HepG2 (cell line): Measurements from ENCODE around the gene VGLL4. TPM values are rescaled to one million over a fixed set of nuclear protein-coding genes. Genes with fewer than 3 reads are reported as not detected.
A peak's percentile ranks its signal among the peaks of the same experiment; 100 is the strongest.

Source experiments
- ATAC-seq: fragments of 200-7000 bp; cut with Tn5 transposase; 3 replicates; pipeline ENCODE4 v1.9.1; 2020; ENCODE audit warnings: mild to moderate bottlenecking, moderate library complexity
- BruUV-seq: library from RNA; stranded (reverse); fragments of 400-500 nt; replicated peaks from 2 replicates; lab custom pipeline; 2021; lab: Mats Ljungman, UMichigan
- CTCF ChIA-PET: fragments of 300-600 bp; formaldehyde crosslinking; extraction: SDS; loops from one replicate; lab custom pipeline; 2021; ENCODE audit warnings: low total read pairs, inconsistent platforms, low intra/inter-chr PET ratio; lab: Yijun Ruan, JAX
- POLR2A ChIA-PET: fragments of 350-600 bp; sonication (Branson Sonifier 250); formaldehyde crosslinking; loops from one replicate; lab custom pipeline; 2020; ENCODE audit warnings: antibody characterized with exemption, inconsistent platforms; lab: Yijun Ruan, JAX
- DNase-seq: peaks from one replicate; pipeline ENCODE4 v3.0.0-alpha.2; 2015; ENCODE audit warnings: low spot score
- FAIRE-seq: peaks from 3 replicates; lab custom pipeline; 2011; peaks lifted over from hg19 to GRCh38; lab: Jason Lieb, UNC
- H2AFZ ChIP-seq: one replicate; pipeline ENCODE4 v1.6.1; 2011; ENCODE audit warnings: low read length, inconsistent platforms
- H3K27ac ChIP-seq: fragments of 300-600 bp; 3 replicates; pipeline ENCODE4 v1.8.0; 2011; ENCODE audit warnings: mixed run types, mild to moderate bottlenecking, mixed read lengths, low read length, inconsistent platforms; ENCODE audit not compliant: insufficient read depth; ENCODE audit errors: extremely low read length
- H3K27me3 ChIP-seq, 2 experiments: fragments of 200-600 bp in 1 of 2; 2 replicates in 1 of 2; 3 replicates in 1 of 2; pipeline versions ENCODE4 v1.6.0 to v1.8.0; 2011; ENCODE audit warnings: low read length in 2 of 2, mild to moderate bottlenecking in 2 of 2, moderate library complexity in 2 of 2, inconsistent platforms in 1 of 2; ENCODE audit not compliant: insufficient read depth in 2 of 2, control insufficient read depth in 1 of 2
- H3K36me3 ChIP-seq, 2 experiments: fragments of 200-600 bp in 1 of 2; replicated peaks in 1 of 2; 2 replicates in 1 of 2; 3 replicates in 1 of 2; pipeline versions ENCODE4 v1.5.1 to v1.8.0; 2011; ENCODE audit warnings: low read length in 2 of 2, inconsistent platforms in 1 of 2; ENCODE audit not compliant: insufficient read depth in 2 of 2, control insufficient read depth in 1 of 2
- H3K4me1 ChIP-seq: 2 replicates; pipeline ENCODE4 v1.5.1; 2012; ENCODE audit warnings: low read length, inconsistent platforms; ENCODE audit not compliant: insufficient read depth
- H3K4me2 ChIP-seq: 2 replicates; pipeline ENCODE4 v1.6.0; 2011; ENCODE audit warnings: low read depth, low read length, inconsistent platforms
- H3K4me3 ChIP-seq, 3 experiments: fragments of 200-600 bp in 1 of 3; sonication (generic), shearing (Covaris generic) in 1 of 3; replicated peaks in 1 of 3; 2 replicates each; pipeline ENCODE4 v1.5.1; 2011 to 2016; ENCODE audit warnings: low read length in 3 of 3, inconsistent platforms in 2 of 3, low read depth in 2 of 3, mild to moderate bottlenecking in 2 of 3, control low read depth in 1 of 3, mixed read lengths in 1 of 3; ENCODE audit not compliant: insufficient read depth in 1 of 3
- H3K79me2 ChIP-seq: one replicate; pipeline ENCODE4 v1.6.1; 2011; ENCODE audit warnings: low read length, inconsistent platforms; ENCODE audit not compliant: insufficient read depth
- H3K9ac ChIP-seq: 2 replicates; pipeline ENCODE4 v1.6.0; 2011; ENCODE audit warnings: mild to moderate bottlenecking, low read depth, low read length, inconsistent platforms; ENCODE audit not compliant: insufficient read depth
- H3K9me3 ChIP-seq: 2 replicates; pipeline ENCODE4 v1.5.1; 2012; ENCODE audit warnings: mild to moderate bottlenecking, low read length
- H4K20me1 ChIP-seq: 2 replicates; pipeline ENCODE4 v1.6.0; 2011; ENCODE audit warnings: inconsistent platforms, mild to moderate bottlenecking, low read length, moderate library complexity; ENCODE audit not compliant: insufficient read depth
- HMG20A ChIP-seq: IDR thresholded peaks from 2 replicates; pipeline ENCODE4 v1.6.1; 2016; ENCODE audit warnings: borderline replicate concordance
- MED8 ChIP-seq: sonication (generic); formaldehyde crosslinking; IDR thresholded peaks from 2 replicates; pipeline ENCODE4 v1.8.1; 2023; ENCODE audit warnings: mild to moderate bottlenecking, missing genetic modification reagents; ENCODE audit not compliant: insufficient replicate concordance
- RBM22 ChIP-seq: fragments of 200-400 bp; formaldehyde crosslinking; optimal IDR thresholded peaks from 2 replicates; pipeline ENCODE3; 2017; ENCODE audit warnings: mild to moderate bottlenecking, low read length, moderate library complexity
- U2AF1 ChIP-seq: fragments of 200-400 bp; formaldehyde crosslinking; optimal IDR thresholded peaks from 2 replicates; pipeline ENCODE3; 2017; ENCODE audit warnings: mild to moderate bottlenecking, low read depth, low read length
- ZBTB38 ChIP-seq: sonication (generic); formaldehyde crosslinking; IDR thresholded peaks from 2 replicates; pipeline ENCODE4 v1.5.1; 2020; ENCODE audit warnings: mild to moderate bottlenecking, missing genetic modification reagents
- ZNF652 ChIP-seq: IDR thresholded peaks from 2 replicates; pipeline ENCODE4 v1.6.1; 2016; ENCODE audit warnings: low read depth, borderline replicate concordance
- ZSCAN25 ChIP-seq: sonication (generic); formaldehyde crosslinking; IDR thresholded peaks from 2 replicates; pipeline ENCODE4 v1.8.0; 2022; ENCODE audit warnings: mild to moderate bottlenecking, missing genetic modification reagents
- WGBS: methylation state at CpG from one replicate; pipeline ENCODE4 v1.1.6; 2017; ENCODE audit warnings: low lambda C conversion rate; 5-methylcytosine and 5-hydroxymethylcytosine counted together
- in situ Hi-C: cut with HindIII; loops from 2 replicates; pipeline ENCODE4 v1.10.0; 2017; ENCODE audit warnings: low pct_unique_long_range_greater_than_20kb; ENCODE audit not compliant: extremely low pct_ligation_motif_present
- intact Hi-C: fragments of 100-400 bp; cut with micrococcal nuclease; formaldehyde crosslinking; loops from one replicate; pipeline ENCODE4 v1.10.0; 2022; ENCODE audit not compliant: unreplicated experiment
- polyA plus RNA-seq, 8 experiments: library from polyadenylated mRNA; depleted of rRNA in 3 of 8; stranded (reverse) in 7 of 8; unstranded in 1 of 8; fragments of >200 nt; fragmentation: Illumina TruSeq in 4 of 8; extraction: Trizol in 4 of 8; gene quantifications; 2 replicates each; pipeline versions ENCODE4 v1.2.1 to v1.2.3, GENCODE V29; 2011 to 2016; ENCODE audit warnings: low read depth in 4 of 8, missing spikeins in 1 of 8, mixed read lengths in 1 of 8; ENCODE audit not compliant: insufficient read depth in 1 of 8
- total RNA-seq, 5 experiments: library from RNA; depleted of rRNA; stranded (reverse); fragments of >200 nt; fragmentation: Illumina TruSeq; extraction: Trizol; gene quantifications; 2 replicates each; pipeline ENCODE4 v1.2.3, GENCODE V29; 2016; ENCODE audit warnings: low read depth in 1 of 5

The VGLL4 gene
- total and polyA plus RNA-seq, 2 of the 13 experiments (the other 11 are each of a cell fraction or from before 2014, with no cell fraction given): 23.2 to 39.0 TPM

DNA sequence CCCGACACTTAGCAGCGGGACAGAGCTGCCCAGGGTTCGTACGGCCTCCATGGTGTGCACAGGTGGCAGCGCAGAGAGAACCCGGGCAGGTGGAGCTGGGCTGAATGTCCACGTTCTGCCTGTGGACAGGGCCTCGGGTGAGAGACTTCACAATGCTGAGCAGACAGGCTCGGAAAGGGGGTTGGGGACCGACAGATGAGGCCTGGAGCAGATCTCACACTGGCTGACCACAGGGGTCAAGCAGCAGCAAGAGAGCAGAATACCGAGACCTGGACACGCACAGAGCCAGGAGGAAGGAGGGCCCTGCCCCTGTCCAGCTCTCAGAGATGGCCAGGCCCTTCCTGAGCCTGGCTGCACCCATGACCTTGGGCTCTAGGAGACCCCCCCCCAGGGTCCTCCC is 83.0 kb downstream of the VGLL4 start:
- H4K20me1 ChIP-seq: no peaks in the 10 kb centered on the region; the same call in 1 of the 2 replicates
- ChIA-PET CTCF (no interaction called here), POLR2A (no interaction called here)
- H3K9me3 ChIP-seq: no peaks in the 10 kb centered on the region
- no peak for FAIRE-seq
- WGBS: 96% methylated on average over 10 of the region's 12 CpGs
- DNase-seq: no peak
- intact Hi-C loops: no loop called here
- peaks cover 49 to 87% of the 10 kb centered on the region in 2 experiments for H3K36me3 ChIP-seq
- H3K4me2 ChIP-seq: no peak overlapping the region
- no TSS peak for BruUV-seq
- no peak for ATAC-seq
- in situ Hi-C loops: no loop called here
- H3K4me3 ChIP-seq: no peak overlapping the region
- H2AFZ ChIP-seq: no peak overlapping the region
- H3K79me2 ChIP-seq: peaks cover 8% of the 10 kb centered on the region
- H3K9ac ChIP-seq: no peak overlapping the region
- TF ChIP-seq RBM22: peak; percentile 75
- TF ChIP-seq ZNF652 (CRISPR knock-in tag): no peak
- TF ChIP-seq, all 625 proteins: peak for 1
- no peak overlapping the region for H3K27ac ChIP-seq
- H3K27me3 ChIP-seq: no peaks in the 10 kb centered on the region; a peak in 1 of 5 replicates
- H3K4me1 ChIP-seq: peaks cover 25% of the 10 kb centered on the region

DNA sequence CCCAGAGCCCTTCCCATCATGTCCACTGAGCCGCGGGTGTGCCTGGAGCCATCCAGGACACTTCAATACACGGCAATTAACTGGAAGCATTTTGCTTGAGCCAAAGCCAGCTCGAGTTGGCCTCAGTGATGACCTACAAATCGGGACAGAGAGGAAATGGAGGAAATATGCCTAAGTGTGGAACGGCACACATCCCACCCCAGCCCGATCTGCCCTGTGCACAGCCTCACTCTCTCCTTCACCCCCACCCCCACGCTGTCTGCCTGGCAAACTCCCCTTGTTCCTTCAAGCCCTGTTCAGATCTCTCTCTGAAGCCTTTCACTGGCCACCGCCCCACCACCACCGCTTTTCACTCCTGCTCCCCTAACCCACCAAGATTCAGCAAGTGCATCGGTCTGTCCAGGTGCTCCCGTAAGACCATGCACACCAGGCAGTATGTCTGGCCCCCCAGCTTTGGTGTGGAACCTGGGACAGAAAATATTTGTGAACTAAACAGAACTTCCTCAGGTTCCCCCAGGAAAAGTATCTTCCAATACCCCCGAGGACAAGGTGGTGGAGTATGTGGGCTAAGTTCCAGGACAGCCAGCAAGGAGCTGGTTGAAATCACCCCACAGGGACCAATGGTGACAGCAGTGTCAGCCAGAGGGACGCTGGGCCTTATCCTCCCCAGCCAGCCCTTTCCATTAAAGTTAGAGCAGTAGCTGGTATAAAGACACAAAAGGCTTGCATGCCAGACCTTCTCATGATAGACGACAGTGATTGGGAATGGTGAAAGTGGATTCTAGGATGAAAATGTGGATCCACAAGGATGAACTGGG is 83.7 kb downstream of the VGLL4 start:
- BruUV-seq: no TSS peak
- H3K4me1 ChIP-seq: peaks cover 25% of the 10 kb centered on the region
- no peak for FAIRE-seq
- H3K9ac ChIP-seq: no peak overlapping the region
- H2AFZ ChIP-seq: no peak overlapping the region
- H3K4me2 ChIP-seq: no peak overlapping the region
- H3K36me3 ChIP-seq: peaks cover 49 to 87% of the 10 kb centered on the region in 2 experiments
- H4K20me1 ChIP-seq: no peaks in the 10 kb centered on the region; the same call in 1 of the 2 replicates
- WGBS: 95% methylated on average over 13 of the region's 15 CpGs
- no peak overlapping the region for H3K4me3 ChIP-seq
- ATAC-seq: peak; percentile 4; the same call in 2 of the 3 replicates
- H3K27me3 ChIP-seq: no peaks in the 10 kb centered on the region; a peak in 1 of 5 replicates
- no peak for DNase-seq
- CTCF ChIA-PET: no interaction called here
- TF ChIP-seq ZSCAN25 (CRISPR knock-in tag) (no peak), MED8 (CRISPR knock-in tag) (no peak), ZBTB38 (CRISPR knock-in tag) (0 out of 2 replicates have a peak, but pooled peaks have one; percentile 42), U2AF1 (peak; percentile 23), HMG20A (CRISPR knock-in tag) (no peak)
- TF ChIP-seq, all 625 proteins: peak for 2
- intact Hi-C loops: no loop called here
- POLR2A ChIA-PET: no interaction called here
- H3K9me3 ChIP-seq: no peaks in the 10 kb centered on the region
- H3K27ac ChIP-seq: no peak overlapping the region
- in situ Hi-C loops: no loop called here
- H3K79me2 ChIP-seq: peaks cover 5% of the 10 kb centered on the region
